ENCODE results near the gene SPG7.

Gene SPG7

GRCh38 chr16:89548344-89549006, 40.3 kb downstream of the SPG7 start:
- no peak for DNase-seq

GRCh38 chr16:89549007-89549700, 41.0 kb downstream of the SPG7 start:
- DNase-seq = no peak

GRCh38 chr16:89550421-89551007, 42.3 kb downstream of the SPG7 start:
- no peak for DNase-seq

- DNase-seq = no peak
Observed at GRCh38 chr16:89552329-89552728, 44.1 kb downstream of the SPG7 start.

- DNase-seq = no peak
Observed at GRCh38 chr16:89552913-89553312, 44.7 kb downstream of the SPG7 start.

GRCh38 chr16:89553733-89554132, 45.5 kb downstream of the SPG7 start:
- no peak for DNase-seq

- DNase-seq = no peak
Observed at GRCh38 chr16:89554343-89554742, 46.1 kb downstream of the SPG7 start.

GRCh38 chr16:89555265-89555664, 47.1 kb downstream of the SPG7 start:
- DNase-seq = no peak

- no peak for DNase-seq
Observed at GRCh38 chr16:89555780-89556179, 47.6 kb downstream of the SPG7 start.

GRCh38 chr16:89556750-89557689, 48.8 kb downstream of the SPG7 start:
- peak; percentile 24 for DNase-seq

- no peak for DNase-seq
Observed at GRCh38 chr16:89557690-89558490, 49.7 kb downstream of the SPG7 start.

- DNase-seq = peak; percentile 84
Observed at GRCh38 chr16:89560378-89561141, 52.4 kb downstream of the SPG7 start, which contains the start of gene RPL13. Gene RPL13, plus strand, starts transcription at chr16:89560682. Its CDS starts 278 bp downstream, at chr16:89560960.

- DNase-seq = no peak
Observed at GRCh38 chr16:89561142-89561883, 53.1 kb downstream of the SPG7 start.

GRCh38 chr16:89561884-89562599, 53.8 kb downstream of the SPG7 start:
- DNase-seq = no peak

- no peak for DNase-seq
Observed at GRCh38 chr16:89562939-89563338, 54.7 kb downstream of the SPG7 start.

- no peak for DNase-seq
Observed at GRCh38 chr16:89563639-89564392, 55.6 kb downstream of the SPG7 start.

GRCh38 chr16:89564476-89565255, 56.5 kb downstream of the SPG7 start:
- no peak for DNase-seq

- DNase-seq = no peak
Observed at GRCh38 chr16:89565256-89565505, 57.0 kb downstream of the SPG7 start.
